Stomach (tissue), 9 donors: ENCODE results near the gene GET4. TPM values are rescaled to one million over a fixed set of nuclear protein-coding genes. Genes with fewer than 3 reads are reported as not detected.
A peak's percentile ranks its signal among the peaks of the same experiment; 100 is the strongest.

Experiments
- DNase-seq, 2 donors: peaks; one replicate each; pipeline versions ENCODE4 v3.0.0 to v3.0.0-alpha.2; 2013 to 2019
- H3K27ac ChIP-seq, 5 donors: fragments of 200-600 bp in 4 of 5; sonication (generic) in 4 of 5; one replicate each; pipeline ENCODE4 v1.5.1; 2013 to 2019; ENCODE audit warnings: mild to moderate bottlenecking in 1 of 5, moderate library complexity in 1 of 5
- H3K27me3 ChIP-seq, 3 donors: fragments of 200-600 bp; sonication (generic); one replicate each; pipeline ENCODE4 v1.5.1; 2017 to 2019; ENCODE audit warnings: mixed run types in 1 of 3
- H3K36me3 ChIP-seq, 4 donors: fragments of 200-600 bp; sonication (generic); 1 replicate in 3 of 4; 2 replicates in 1 of 4; pipeline ENCODE4 v1.5.1; 2016 to 2019
- H3K4me1 ChIP-seq, 4 donors: fragments of 200-600 bp; sonication (generic); one replicate each; pipeline ENCODE4 v1.5.1; 2016 to 2019
- H3K4me3 ChIP-seq, 4 donors: fragments of 200-600 bp; sonication (generic) in 3 of 4; one replicate each; pipeline ENCODE4 v1.5.1; 2016 to 2019; ENCODE audit warnings: mild to moderate bottlenecking in 1 of 4
- H3K9me3 ChIP-seq, 4 donors: fragments of 200-600 bp; sonication (generic); one replicate each; pipeline ENCODE4 v1.5.1; 2016 to 2019
- EP300 ChIP-seq: sonication (generic); formaldehyde crosslinking; IDR thresholded peaks from one replicate; pipeline ENCODE4 v1.6.1; 2017; ENCODE audit warnings: antibody characterized with exemption
- POLR2A ChIP-seq, 4 donors: fragments of 450-650 bp; IDR thresholded peaks; one replicate each; pipeline ENCODE4 v1.6.1; 2016; ENCODE audit warnings: antibody characterized with exemption in 4 of 4, control low read depth in 2 of 4, mild to moderate bottlenecking in 1 of 4, moderate library complexity in 1 of 4
- POLR2AphosphoS5 ChIP-seq, 3 donors: sonication (generic); formaldehyde crosslinking; IDR thresholded peaks; one replicate each; pipeline ENCODE4 v1.6.1; 2016; ENCODE audit warnings: antibody characterized with exemption in 3 of 3
- WGBS, 5 donors: extraction: QIAGEN DNeasy Blood & Tissue Kit in 3 of 5; methylation state at CpG; one replicate each; pipeline versions ENCODE4 v1.1.5 to v1.1.7; 2013 to 2018; 5-methylcytosine and 5-hydroxymethylcytosine counted together
- intact Hi-C: fragments of 100-400 bp; cut with DNase I; formaldehyde crosslinking; loops from one replicate; pipeline ENCODE4 v1.15.1; 2023; ENCODE audit warnings: low total_unique reads
- polyA plus RNA-seq, 3 donors: library from polyadenylated mRNA; stranded (reverse); fragments of 200-250 nt; gene quantifications; one replicate each; pipeline ENCODE4 v1.2.3, GENCODE V29; 2013
- total RNA-seq, 5 donors: library from RNA; depleted of rRNA; stranded (reverse); fragments of >200 nt; gene quantifications; one replicate each; pipeline versions ENCODE4 v1.1.0 to v1.2.3, GENCODE V29; 2014 to 2016
- TF ChIP-seq, protein P1 (sequence below), 7 experiments: fragments of 450-650 bp in 4 of 7; fragments of 200-600 bp in 3 of 7; sonication (generic) in 3 of 7; IDR thresholded peaks; one replicate each; pipeline ENCODE4 v1.5.1; 2016 to 2019; ENCODE audit warnings: antibody characterized with exemption in 7 of 7, control low read depth in 2 of 7, mild to moderate bottlenecking in 1 of 7
- donor health status: healthy with polysubstance abuse.
- donor health status: Bipolar disorder and iron deficiency.
- donor health status: healthy.

Gene GET4
- total and polyA plus RNA-seq, 8 donors, result 22.4 to 140 (median 46.6) TPM

DNA sequence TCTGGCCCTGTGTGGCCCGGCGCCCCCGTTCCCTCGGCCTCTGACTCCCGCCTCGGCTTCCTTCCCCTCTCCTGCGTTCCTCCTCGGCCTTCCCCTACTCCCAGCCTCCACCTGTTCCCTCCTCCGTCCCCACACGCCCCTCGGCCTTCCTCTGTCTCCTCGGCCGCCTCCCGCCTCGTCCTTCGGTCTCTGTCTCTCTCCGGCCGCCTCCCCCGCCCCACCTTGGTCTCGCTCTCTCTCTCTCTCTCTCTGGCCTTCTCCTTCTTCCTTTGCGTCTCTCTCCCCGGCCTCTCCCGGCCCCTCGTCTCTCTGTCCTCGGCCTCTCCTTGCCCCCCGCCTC, 588 bp downstream of the GET4 start:
- no peaks in the 10 kb centered on the region for H3K27me3 ChIP-seq
- DNase-seq, result no peak
- no peaks in the 10 kb centered on the region for H3K9me3 ChIP-seq
- intact Hi-C loops, result no loop called here
- TF ChIP-seq POLR2A (IDR thresholded peaks at IDR 0.05), result no peak
- TF ChIP-seq POLR2AphosphoS5 (IDR thresholded peaks at IDR 0.05), result no peak
- no peak for TF ChIP-seq EP300
- TF ChIP-seq, protein P1, sequence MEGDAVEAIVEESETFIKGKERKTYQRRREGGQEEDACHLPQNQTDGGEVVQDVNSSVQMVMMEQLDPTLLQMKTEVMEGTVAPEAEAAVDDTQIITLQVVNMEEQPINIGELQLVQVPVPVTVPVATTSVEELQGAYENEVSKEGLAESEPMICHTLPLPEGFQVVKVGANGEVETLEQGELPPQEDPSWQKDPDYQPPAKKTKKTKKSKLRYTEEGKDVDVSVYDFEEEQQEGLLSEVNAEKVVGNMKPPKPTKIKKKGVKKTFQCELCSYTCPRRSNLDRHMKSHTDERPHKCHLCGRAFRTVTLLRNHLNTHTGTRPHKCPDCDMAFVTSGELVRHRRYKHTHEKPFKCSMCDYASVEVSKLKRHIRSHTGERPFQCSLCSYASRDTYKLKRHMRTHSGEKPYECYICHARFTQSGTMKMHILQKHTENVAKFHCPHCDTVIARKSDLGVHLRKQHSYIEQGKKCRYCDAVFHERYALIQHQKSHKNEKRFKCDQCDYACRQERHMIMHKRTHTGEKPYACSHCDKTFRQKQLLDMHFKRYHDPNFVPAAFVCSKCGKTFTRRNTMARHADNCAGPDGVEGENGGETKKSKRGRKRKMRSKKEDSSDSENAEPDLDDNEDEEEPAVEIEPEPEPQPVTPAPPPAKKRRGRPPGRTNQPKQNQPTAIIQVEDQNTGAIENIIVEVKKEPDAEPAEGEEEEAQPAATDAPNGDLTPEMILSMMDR (IDR thresholded peaks at IDR 0.05), result no peak
- peaks cover 41 to 87% (median 74%) of the 10 kb centered on the region in 4 donors for H3K4me1 ChIP-seq
- peak overlapping the region; percentile 88 to 98 (median 94) for H3K27ac ChIP-seq
- peak overlapping the region; percentile 81 to 96 (median 84) for H3K4me3 ChIP-seq
- peaks cover 11 to 13% (median 13%) of the 10 kb centered on the region in 4 donors for H3K36me3 ChIP-seq
- WGBS, 5 donors, result 0 to 1% (median 1%) methylated on average over 20 to 26 of the region's 26 CpGs

DNA sequence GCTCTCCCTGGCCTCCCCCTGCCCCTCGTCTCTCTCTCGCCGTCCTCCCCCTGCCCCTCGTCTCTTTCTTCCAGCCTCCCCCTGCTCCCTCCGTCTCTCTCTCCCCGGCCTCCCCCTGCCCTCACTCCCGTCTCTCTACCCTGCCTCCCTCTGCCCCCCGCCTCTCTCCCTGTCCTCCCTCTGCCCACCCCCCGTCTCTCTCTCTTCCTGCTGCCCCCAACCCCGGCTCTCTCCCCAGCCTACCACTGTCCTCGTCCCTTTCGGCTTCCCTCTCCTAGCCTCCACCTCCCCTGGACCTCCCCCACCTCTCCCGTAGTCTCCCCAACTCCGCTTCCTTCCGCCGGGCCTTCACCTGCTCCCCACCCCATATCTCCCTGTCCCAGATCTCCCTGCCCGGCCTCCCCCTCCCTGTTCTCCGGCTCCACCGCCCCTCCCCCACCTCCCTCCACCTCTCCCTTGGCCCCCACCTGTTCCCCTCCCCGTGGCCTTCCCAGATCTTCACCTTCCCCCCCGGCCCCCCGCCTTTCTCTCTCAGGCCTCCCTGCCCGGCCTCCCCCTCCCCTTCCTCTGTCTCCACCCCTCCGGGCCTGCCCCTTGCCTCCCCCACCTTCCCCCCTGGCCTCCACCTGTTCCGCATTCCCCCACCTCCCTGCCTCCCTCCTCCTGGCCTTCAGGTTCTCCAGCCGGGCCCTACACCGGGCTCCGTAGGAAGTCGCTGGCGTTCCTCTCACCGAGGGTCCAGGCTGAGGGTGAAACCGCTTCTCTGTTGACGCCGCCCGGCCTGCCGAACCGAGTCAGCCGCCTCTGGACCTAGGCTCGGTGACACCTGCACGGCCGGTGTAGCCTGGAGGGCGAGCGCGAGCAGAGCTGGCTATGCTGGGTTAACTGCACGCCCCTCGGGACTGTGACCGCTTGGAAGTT, 1.2 kb downstream of the GET4 start:
- TF ChIP-seq POLR2A (IDR thresholded peaks at IDR 0.05), result no peak
- TF ChIP-seq, protein P1 (IDR thresholded peaks at IDR 0.05), result no peak
- no peak for TF ChIP-seq EP300
- TF ChIP-seq POLR2AphosphoS5 (IDR thresholded peaks at IDR 0.05), result no peak
- H3K4me1 ChIP-seq, result peaks cover 45 to 87% (median 78%) of the 10 kb centered on the region in 4 donors
- WGBS, 5 donors, result 5 to 22% (median 10%) methylated on average over 19 to 47 of the region's 47 CpGs
- no peaks in the 10 kb centered on the region for H3K27me3 ChIP-seq
- H3K4me3 ChIP-seq, result peak overlapping the region; percentile 81 to 96 (median 84)
- H3K27ac ChIP-seq, result peak overlapping the region; percentile 88 to 98 (median 94)
- H3K36me3 ChIP-seq, result peaks cover 4 to 11% (median 7%) of the 10 kb centered on the region in 4 donors
- H3K9me3 ChIP-seq, result no peaks in the 10 kb centered on the region
- DNase-seq, result peak; percentile 56 to 80
- intact Hi-C loops, result no loop called here

DNA sequence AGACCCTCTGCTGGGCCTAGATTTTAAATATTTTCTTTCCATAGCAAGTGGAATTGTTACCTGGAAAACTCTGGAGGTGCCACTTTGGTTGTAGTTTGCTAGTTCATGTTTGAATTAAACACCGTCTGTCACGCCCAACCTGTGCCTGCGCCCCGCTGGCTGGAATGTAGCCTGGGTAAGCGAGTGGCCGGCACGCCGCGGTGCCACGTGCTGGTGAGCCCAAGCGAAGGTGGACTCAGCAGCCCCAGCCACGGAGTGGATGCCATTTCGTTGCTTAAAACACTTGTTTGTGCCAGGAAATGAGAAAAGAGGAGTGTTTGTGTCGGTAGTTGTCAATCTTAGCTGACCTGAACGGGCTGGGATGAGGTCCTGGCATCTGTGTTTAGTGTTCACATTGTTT, 2.7 kb downstream of the GET4 start:
- TF ChIP-seq POLR2A (IDR thresholded peaks at IDR 0.05) (no peak), POLR2AphosphoS5 (IDR thresholded peaks at IDR 0.05) (peak in 1 of 3 donors; percentile 48)
- TF ChIP-seq, protein P1 (IDR thresholded peaks at IDR 0.05), result no peak
- peak overlapping the region; percentile 51 to 95 (median 94) for H3K27ac ChIP-seq
- no peak overlapping the region for H3K4me3 ChIP-seq
- no peaks in the 10 kb centered on the region for H3K9me3 ChIP-seq
- peaks cover 46 to 87% (median 80%) of the 10 kb centered on the region in 4 donors for H3K4me1 ChIP-seq
- no peaks in the 10 kb centered on the region for H3K27me3 ChIP-seq
- peak in 1 of 2 donors; percentile 84 for DNase-seq
- 34 to 67% (median 44%) methylated on average over 6 to 15 of the region's 15 CpGs for WGBS, 5 donors
- peaks cover 0 to 12% (median under 1%) of the 10 kb centered on the region in 4 donors for H3K36me3 ChIP-seq
- intact Hi-C loops, result no loop called here

DNA sequence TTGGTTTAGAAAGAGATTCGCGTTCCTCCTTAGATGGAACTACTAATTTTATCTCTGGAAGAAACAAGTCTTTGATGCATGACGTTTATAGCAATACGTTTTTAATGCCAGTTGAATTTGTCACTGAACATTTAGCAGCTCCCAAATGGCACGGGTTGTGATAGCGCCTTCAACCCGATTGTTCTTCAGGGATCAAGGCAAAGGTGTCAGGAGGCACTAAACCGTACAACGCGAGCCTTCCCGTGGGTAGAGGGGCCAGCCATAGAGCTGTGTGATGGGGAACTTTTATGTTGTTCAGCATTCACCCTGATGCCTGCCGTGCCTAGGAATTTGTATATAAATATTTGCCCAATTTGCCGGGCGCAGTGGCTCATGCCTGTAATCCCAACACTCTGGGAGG, 3.4 kb downstream of the GET4 start:
- DNase-seq, result no peak
- WGBS, 5 donors, result 67 to 80% (median 70%) methylated on average over 14 of the region's 14 CpGs
- intact Hi-C loops, result no loop called here
- no peak for TF ChIP-seq POLR2AphosphoS5 (IDR thresholded peaks at IDR 0.05)
- Histone ChIP-seq H3K9me3 (no peaks in the 10 kb centered on the region), H3K27ac (peak overlapping the region in 2 of 5 donors; percentile 94 to 95), H3K4me1 (peaks cover 51 to 87% (median 83%) of the 10 kb centered on the region in 4 donors), H3K27me3 (no peaks in the 10 kb centered on the region), H3K36me3 (peaks cover 0 to 12% (median 0%) of the 10 kb centered on the region in 4 donors), H3K4me3 (no peak overlapping the region)
